GM21529 (cell line): ENCODE results near the gene THNSL1.

ENCODE experiments used
- ATAC-seq: cut with Tn5 transposase; IDR thresholded peaks from one replicate; pipeline ENCODE4 v1.9.1; 2021; ENCODE audit not compliant: unreplicated experiment

The THNSL1 gene

GRCh38 chr10:25057886-25058285 is 41.5 kb downstream of the THNSL1 start:
- ATAC-seq = no peak

- ATAC-seq = no peak
Observed at GRCh38 chr10:25059990-25060389, 43.6 kb downstream of the THNSL1 start.

DNA sequence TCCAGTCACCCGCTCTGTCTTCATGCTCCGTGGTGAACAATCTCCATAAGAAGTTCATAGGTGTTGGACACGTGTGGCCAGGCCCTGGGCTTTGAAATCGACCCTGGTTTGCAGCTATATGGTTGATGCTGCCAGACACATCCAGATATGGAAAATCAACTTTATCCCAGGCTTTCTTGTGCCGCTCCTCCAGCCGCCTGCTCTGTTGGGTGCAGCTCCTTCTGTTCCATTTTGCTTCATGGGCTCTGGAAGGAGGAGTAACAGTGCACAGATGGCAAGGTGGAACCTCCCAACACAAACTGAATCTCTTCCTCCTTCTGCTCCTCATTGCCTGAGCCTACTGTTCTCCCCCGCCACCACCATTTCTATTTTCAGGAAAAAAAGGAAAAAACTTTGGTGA is 44.7 kb downstream of the THNSL1 start:
- no peak for ATAC-seq

DNA sequence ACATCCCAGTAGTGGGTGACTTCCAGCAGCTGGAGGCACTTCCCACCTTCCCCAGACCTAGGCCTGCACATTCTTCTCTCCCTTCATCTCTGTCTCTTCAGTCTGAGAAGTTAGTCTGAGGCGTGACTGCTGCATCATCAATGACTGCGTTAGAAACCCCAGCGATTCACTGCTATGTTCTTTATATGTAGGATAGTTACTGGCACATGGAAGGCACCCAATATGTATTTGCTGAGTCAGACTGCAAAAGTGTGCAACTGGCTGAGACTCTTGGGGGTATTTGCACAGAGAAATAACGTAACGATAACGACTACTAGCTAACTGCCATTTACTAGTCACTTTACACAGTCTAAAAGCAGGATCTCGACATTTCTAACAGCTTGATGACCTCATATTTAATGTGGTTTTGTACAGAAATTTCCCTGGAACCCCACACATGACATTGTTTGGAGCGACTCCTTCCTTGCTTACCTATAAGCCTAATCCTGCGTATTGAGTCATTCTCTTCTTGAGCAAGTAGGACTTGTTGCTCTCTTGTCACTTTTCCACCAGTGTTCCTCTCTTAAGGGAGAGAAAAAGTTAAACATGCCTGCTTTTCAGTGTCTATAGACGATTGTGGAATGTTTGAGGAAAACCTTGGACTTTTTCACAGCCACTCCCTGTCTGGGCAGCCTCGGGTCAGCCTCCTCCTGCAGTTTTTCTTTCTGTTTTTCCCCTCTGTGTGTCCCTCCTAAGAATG is 45.5 kb downstream of the THNSL1 start:
- no peak for ATAC-seq

- no peak for ATAC-seq
Observed at GRCh38 chr10:25063157-25063556, 46.7 kb downstream of the THNSL1 start.

- ATAC-seq = no peak
Observed at GRCh38 chr10:25063644-25064043, 47.2 kb downstream of the THNSL1 start.

DNA sequence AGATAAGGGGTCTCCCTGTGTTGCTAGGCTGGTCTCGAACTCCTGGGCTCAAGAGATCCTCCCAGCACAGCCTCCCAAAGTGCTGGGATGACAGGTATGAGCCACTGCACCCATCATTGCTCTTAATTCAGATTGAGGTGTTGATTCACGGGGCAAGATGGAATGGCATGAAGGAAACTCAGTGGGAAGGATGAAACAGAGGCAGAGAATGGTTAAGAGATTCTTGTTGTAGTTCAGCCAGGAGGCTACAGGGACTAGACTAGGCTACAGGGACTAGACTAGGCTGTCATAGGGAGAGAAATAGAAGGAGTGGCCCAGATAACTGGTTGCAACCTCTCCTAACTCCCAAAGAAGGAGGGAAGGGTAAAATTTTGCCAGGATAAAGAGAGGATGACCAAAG is 48.0 kb downstream of the THNSL1 start:
- ATAC-seq = no peak

DNA sequence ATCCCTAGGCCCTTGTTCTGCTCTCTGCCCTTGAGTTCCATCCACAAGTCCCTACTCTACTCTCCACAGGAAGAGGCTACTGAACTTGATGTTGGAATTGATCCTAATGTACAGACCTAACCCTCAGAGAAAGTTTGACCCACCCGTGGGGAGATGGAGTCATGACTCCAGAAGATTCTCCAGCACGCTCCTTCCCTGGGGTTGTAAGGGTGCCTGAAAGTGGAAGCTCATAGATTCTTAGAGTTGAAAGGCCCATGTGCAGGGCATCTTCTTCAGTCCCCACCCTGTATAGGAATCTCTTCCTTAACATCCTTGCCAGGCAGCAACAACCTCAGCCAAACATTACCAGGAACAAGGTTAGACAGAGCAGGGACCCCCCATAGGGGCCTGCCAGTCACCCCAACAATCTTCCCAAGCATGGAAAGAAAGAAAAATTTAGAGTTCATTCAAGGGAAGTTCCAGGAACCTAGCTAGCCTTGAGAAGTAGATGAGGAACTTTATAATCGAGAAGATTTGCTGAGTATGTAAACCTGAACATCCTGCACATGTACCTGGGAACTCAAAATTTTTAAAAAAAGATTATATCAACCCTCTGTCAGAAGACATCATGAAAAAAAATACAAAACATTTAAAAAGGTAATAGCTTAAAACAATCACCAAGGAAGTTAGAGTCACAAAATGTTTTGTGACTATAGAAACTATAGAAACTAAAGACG is 49.5 kb downstream of the THNSL1 start:
- ATAC-seq = no peak

- ATAC-seq = no peak
Observed at GRCh38 chr10:25068152-25069058, 52.0 kb downstream of the THNSL1 start.

DNA sequence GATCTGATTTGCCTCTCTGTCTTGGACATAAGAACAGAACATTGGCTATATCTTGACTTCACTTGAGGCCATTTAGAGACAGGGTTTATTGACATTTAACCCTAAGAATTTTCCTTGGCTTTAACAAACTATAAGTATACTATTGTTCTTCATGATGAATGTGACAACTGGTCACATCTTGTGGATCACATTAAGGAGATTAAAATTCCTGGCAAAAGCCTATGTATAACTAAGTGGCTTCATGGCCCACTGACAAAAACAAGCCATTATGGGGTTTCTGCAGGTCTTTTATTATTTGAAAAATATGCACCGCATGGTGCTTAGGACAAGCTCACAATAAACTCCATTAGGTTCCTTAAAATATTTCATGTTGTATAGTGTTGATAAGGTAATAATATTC is 54.8 kb downstream of the THNSL1 start:
- no peak for ATAC-seq

DNA sequence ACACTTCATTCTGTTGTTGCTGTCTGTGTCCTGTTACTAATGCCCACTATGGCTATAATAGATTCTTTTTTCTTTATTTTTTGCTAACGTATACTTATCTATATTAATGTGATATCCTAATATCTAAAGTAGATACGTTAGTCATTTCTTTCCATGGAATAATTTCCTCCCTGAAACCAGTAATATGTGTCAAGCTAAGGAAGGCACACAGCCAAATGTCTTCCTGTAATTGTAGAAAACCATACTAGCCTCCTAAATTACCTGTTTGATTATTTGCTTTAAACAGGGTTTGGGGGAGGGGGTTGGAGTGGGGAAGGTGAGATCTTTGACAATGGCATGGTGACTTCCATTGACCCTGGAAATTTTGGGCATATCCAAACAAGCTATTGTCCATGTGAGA is 56.4 kb downstream of the THNSL1 start:
- ATAC-seq = no peak

GRCh38 chr10:25075825-25076224 is 59.4 kb downstream of the THNSL1 start:
- ATAC-seq = no peak
